COLO668 (cell line): Measurements from ENCODE around the gene STIMATE.

Experiments
- DNase-seq: peaks from one replicate; lab custom pipeline; 2025; ENCODE audit not compliant: unreplicated experiment; lab: John Stamatoyannopoulos, UW

STIMATE gene

DNA sequence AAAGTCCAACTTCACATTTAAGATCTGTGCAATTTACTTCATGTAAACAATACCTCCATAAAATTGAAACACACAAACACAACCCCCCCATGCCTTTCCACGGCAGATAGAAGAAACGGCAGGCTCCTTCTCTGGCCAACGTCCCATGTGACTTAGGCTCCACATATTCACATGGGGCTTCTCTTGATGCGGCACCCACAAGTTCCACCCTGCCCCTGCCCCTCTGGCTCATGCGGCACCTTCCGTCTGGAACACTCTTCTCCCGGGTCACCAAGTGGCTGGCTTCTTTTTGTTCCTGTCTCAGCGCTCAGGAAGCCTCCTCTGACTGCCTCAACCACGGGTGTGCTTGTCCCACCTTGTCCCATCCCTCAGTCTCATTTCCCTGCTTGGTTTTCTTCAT lies 25.6 kb downstream of the STIMATE start:
- no peak for DNase-seq

DNA sequence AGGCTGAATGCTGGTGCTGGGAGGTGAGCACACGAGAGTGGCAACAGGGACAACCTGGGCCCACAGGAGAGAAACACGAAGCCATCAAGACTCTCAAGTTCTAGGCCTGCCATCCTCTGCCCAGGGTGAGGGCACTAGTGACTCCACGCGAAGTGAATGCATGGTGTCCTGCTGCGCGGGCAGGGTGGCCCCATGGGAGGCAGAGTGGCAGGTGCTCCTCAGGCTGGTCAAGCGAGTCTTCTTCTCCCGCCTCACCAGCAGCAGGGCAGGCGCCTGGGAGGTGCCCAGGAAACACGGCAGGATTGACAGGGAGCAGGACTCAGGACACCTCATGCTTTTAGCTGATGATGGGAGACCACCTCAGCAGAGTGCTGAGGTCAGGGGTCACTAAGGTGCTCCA lies 26.9 kb downstream of the STIMATE start:
- no peak for DNase-seq

DNA sequence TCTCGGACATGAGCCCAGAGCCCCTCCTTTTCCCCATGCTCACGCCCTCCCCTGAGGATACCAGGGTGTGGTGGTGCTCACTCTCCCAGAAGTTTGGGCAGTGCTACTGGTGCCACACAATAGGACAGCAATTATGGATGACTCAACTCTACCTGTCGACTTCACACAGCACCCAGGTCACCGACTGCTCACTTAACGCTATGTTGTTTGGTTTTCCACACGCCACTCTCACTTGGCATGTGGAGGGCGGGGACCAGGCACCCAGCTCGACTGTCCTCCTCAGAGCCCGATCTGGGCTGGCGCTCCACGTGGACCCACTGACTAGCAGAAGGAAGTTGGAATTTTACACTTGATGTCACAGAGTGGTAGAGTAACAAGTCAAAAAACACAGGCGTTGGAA lies 30.9 kb downstream of the STIMATE start:
- no peak for DNase-seq

DNA sequence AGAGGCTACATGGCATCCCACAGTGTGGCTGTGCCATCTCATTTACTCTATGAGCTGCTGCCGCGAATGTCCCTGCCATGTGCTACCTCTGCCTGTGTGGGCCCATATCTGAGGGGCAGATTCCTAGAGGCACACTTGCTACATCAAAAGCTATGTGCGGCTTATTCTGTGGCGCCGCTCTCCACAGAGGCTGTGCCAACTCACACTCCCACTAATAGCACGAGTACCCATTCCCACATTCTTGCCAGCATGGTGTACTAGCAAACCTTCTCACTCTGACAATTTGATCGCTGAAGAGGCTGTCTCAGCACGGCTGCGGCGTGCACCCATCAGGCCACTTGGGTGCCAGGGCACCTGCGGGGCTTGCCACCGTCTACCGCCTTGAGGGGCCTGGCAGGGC lies 31.4 kb downstream of the STIMATE start:
- no peak for DNase-seq

DNA sequence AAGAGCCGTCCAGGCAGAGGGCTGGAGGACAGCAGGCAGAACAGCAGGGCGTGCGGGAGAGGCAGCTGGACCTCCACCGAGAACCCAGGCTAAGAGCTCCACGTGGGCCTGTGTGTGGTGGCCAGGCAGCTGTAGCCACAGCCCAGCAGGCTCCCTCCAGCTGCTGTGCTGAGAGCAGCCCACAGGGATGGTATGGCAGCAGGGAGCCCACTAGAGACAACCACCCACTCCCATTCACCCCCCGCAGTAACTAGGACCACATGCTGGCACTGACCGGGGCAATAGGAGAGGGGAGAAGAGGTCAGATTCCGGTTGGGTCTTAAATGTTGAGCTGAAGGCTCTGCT lies 37.0 kb downstream of the STIMATE start:
- DNase-seq, result no peak

DNA sequence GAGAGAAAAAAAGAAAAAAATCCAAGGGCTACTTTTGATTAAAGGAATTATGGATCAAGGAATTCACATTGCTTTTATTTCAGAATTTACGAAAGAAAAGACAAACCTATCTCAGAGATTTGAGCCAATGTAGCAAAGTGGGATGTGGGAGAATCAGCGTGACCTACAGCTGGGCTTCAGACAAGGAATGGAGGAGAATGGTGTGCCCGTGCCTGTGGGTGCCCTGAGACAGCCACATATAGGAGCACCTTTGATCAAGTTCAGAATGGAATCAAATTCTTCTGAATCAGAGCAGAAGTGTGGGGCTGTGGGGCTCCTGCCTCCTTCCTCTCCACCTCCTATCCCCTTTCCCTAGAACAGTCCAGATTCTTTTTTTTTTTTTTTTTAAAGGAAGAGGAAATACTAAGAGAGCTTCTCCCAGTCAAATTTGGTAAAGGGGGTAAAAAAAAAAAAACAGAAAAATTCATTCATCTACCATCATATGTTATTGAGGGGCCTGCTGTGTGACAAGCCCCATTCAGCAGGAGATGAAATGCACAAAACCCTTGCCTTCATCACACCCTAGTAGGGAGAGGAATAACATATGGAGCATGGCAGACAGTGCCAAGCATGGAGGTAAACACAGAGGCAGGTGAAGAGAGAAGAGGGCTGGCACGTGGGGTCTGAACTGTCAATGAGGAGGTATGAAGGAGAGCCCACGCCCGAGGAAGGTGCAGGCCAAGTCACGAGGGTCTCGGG lies 37.5 kb downstream of the STIMATE start:
- no peak for DNase-seq

DNA sequence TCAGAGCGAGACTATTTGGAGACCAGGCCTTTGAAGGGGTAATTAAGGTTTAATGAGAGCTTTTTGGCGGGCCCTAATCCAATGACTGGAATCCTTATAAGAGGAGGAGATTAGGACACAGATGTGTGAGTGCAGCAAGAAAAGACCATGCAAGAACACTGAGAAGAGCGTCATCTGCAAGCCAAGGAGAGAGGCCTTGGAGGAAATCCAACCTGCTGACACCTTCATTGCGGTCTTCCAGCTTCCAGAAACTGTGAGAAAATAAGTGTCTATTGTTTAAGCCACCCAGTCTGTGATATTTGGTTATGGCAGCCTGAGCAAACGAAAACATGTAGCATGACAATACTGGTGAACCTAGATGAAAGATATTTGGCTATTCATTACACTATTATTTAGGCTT lies 39.5 kb downstream of the STIMATE start:
- no peak for DNase-seq

DNA sequence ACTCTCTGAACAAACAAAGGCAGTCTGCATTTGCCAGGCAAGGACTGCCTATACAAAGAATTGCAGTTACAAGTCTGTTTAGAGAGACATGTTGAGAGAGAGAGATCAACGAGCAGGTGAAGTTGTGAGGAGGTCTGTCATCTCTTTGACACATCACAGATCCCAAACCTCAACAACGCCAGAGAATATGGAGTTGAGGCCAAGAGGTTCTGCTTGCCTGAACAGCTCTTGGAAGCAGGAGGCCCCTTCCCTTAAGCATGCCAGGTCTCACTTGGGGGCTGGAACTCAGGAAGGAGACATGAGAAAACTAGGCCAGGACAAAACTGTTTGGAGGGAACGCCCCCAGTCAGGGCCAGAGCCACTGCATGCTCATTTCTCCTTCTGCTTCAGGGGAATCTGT lies 40.2 kb downstream of the STIMATE start:
- DNase-seq, result no peak

DNA sequence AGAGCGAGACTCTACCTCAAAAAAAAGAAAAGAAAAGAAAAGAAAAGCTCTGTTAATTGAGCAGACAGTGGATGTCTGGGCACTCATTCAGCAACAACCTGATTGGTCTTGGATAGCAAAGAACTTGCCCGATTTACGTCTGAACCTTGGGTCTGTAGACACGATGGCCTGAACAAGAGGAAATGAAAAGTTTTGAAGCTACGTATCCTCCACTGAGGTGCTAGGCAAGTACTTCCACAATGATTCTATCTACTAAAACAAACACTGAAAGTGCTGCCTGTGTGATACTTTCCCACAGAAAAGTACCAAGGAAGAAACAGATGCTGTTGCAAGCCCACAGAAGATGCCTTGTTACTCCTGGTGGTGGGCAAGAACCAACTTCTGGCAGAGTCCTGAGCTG lies 40.7 kb downstream of the STIMATE start:
- no peak for DNase-seq

DNA sequence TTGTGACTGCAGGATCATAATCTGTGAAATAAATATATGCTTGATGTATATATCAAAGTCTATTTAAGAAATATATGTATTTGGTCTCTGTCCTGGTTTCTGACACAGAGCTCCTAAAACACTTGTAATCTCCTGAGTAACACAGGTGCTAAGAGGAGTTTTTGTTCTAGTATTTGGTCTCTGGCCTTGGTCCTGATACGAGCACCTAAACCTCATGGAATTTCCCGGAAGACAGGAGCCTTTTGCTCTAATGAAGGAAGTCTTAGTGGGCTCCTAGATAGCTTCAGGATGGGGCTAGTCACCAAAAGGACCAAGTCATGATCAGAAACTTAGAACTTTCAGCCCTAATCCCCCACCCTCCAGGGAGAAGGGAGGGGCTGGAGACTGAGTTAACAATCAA lies 43.3 kb downstream of the STIMATE start:
- no peak for DNase-seq

DNA sequence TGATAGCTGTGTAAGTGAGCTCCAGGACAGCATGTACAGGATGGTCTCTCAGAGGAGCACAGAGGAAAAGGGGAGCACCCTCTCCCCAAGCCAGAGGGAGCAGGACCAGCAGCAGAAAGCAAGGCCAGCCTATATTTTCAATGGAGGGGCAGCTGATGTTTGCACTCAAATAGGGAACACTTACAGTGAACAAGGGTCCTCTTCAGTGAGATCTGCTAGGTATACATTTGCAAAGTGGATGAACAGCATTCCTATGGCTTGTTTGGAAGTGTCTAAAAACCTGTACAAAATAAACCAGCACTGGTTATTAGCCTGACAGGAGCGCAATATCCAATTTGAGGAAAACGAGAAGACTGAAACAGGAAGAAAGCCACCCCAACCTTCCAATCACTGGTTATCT lies 44.9 kb downstream of the STIMATE start:
- no peak for DNase-seq

DNA sequence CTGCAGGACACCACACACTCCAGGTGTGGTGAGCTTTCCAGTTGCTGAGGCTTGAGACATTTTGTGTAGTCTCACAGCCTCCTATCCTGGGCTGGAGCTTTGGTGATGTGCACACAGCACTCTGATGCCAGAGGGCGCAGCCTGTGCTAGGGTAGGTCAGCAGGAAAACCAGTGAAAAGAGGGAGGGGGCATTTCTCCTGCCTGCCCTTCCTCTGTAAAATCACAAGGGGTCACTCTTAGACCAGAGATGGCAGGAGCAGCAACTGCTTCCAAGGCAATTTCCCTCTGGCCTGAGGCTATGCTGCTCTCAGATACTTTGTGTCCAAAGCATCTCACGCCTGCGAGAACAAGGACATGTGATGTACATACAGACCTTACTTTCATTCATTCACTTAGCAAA lies 46.0 kb downstream of the STIMATE start:
- DNase-seq, result peak; percentile 24

DNA sequence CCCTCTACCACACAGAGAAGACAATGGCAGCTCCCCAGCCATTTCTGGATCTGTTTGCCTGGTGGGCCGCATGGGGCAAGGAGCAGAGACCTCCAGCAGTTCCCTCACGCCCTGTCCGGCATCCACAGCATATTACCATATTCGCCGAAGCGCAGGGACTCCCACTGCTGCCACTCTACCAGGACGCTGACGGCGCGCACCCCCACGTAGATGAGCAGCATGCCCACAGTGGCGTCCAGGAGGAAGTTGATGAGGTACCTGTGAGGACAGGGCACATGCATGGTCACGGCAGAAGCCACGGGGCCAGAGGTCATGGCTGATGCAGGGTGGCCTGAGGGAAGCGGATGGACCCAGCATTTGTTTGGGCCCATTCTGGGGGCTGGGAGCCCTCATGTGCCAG lies 47.7 kb downstream of the STIMATE start:
- no peak for DNase-seq

DNA sequence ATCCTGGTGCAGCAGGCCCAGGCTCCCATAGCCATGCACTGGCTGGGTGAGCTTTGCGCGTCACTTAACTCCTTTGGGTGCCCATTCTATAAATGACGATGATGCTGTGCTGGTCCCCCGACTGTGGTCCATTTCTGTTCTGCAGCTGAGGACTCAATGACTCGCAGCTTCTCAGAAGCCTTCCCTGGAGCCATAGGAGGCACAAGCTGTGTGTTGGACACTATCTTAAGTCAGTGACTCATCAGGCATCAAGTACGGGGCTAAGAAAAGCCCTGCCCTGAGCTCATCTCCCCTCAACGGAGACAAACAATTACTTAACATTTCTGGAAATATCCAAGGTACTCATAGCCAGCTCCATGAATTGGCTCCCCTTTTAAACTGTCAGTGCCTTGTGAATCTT lies 48.7 kb downstream of the STIMATE start:
- no peak for DNase-seq

DNA sequence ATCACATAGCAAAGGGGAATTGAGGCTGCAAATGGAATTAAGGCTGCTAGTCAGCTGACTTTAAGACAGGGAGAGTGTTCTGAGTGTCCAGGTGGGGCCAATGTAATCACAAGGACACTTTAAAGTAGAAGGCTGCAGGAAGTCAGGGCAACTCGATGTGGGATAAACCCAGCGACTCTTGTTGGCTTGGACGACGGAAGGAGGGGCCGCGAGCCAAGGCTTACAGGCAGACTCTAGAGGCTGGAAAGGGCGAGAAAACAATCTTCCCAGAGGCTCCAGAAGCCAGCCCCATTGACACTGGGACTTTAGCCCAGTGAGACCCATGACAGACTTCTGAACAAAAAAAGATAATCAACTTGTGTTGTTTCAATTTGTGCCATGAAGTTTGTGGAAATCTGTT lies 49.6 kb downstream of the STIMATE start:
- DNase-seq, result no peak

DNA sequence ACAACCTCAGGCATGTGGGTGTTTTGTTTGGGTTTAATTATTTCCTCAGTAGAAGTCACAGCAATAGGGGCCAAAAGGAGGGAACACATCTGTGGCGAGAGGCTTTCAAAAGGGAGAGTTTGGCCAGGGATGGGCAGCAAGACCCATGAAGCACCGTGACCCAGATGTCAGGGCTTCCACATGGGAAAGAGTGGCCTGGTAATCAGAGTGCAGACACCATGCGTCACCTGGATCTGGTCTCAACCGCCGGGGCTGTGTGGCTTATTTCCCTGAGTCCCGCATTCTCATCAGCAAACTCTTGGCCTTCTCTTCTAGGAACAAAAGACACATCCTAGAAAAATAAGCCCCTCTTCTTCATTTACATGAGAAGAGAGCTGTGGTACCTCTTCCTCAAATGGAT lies 50.1 kb downstream of the STIMATE start:
- DNase-seq, result no peak

DNA sequence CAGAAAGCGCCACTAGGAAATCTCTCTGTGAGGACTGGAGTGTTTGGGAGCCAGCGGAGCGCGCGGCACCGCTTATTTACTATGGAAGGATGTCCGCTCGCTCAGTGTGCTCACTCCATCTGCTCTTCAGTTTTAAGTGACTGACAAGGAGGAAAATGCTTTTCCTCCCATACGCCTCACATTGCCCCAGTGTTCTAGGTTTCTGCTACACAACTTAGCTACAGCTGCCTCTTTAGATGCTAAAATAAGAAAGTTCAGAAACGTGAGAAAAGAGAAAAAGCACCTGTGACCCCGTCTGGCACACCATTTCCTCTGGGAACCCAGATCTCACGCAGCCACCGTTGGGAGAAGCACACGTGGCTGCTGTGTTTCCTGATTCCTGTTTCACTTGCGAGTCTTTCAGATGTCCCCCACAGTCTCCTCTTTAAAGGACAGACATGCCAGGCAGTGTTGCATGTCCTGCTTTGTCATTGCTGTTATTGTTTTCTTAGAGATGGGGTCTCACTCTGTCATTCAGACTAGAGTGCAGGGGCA lies 50.8 kb downstream of the STIMATE start:
- DNase-seq, result no peak

DNA sequence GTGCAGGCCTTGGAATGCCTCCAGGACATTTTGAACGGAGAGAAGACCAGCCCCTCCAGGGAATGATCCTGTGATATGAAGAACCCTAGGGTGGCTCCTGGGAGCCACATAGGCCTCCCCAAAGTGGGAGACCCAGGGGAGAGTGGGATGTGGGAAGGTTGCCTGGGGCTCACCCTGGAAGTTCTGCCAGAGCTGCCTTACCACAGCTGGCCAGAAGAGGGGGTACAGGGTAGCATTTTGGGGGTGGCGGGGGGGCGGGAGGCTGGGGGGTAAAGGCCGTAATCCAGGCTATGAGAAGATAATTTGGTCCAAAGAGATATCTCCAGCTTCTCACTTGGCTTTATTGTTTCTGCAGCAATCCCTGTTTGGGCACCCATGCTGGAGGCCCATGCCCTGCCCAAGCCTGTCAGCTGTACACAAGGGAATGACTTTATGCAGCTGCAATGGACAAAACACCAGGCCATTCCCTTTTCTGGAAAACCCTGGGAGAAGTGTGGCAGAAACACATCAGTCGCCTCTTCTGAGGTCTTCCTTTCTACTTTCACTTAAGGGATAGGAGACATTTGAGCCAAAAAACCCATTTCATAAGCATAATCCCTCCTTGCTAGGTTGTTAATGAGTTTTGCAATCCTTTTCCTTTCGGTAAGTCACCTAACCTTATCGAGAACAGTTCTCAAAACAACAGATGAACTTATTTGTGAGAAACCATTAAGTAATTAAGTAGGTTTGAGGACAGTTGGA lies 51.5 kb downstream of the STIMATE start:
- no peak for DNase-seq

DNA sequence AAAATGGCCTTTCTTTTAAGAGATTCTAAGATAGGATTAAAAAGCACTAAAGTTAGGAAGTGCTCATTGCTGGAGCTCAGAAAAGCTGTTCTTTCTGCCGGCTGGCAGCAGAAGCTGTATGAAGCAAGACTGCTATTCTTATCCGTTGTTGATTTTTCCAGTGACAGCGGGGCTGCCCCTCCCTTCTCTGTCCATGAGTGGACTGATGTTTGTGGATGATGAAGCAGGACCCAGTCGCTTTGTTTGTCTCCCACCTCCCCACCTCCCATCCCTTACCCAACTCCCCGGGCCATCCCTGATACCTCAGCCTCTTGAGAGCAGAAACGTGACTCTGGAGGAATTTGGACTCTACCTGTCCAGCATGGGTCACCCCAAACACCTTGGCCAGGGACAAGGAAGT lies 52.2 kb downstream of the STIMATE start:
- DNase-seq, result no peak

DNA sequence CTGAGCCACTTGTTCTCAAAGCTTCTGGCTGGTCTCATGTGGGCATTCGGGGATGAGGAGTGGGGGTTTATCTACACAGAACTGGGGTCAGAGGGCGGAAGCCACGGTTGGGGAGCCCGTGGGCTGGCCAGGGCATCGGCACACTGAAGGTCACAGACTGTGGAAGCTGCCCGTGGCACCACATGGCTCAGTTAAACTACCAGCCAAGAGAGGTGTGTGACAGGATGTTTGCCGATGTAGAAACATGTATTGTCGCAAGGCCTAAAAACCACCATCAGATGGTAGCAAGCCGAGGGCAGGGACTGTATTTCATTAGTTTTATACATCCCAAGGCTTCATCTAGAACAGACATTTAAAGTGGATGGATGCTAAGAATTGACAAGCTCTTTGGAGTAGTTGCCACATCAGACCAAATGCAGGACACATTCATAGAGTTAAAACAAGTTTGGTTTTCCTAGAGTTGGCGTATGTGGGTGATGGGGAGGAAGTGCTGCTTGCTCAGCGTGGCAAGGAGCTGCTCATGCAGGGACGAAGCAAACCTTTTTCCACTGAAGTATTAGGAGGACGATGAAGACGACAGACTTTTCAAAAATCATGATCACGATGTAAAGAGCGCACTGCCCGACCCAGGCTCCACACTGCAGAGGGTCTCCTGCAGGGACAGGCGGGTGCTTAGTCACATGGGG lies 52.9 kb downstream of the STIMATE start:
- DNase-seq, result no peak

DNA sequence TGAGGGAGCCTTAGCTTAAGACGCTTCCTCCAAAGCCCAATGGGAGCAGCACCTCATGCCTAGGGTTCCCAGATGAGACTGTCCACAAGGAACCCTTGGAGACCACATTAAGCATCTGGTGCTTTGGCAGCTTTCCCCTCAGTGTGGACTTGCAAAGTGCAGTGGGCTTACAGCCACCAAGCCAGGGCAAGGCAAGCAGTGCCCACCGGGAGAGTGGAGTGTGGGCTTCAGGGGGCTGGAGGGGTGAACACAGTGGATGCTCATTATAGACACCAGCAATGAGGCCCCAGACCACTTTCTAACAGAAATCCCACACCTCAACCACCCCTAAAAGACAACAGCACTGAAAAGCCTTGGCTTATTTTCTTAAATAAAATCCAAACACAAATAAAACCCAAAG lies 53.5 kb downstream of the STIMATE start:
- DNase-seq, result no peak
